ENCODE results near the gene ZBBX. TPM values are rescaled to one million over a fixed set of nuclear protein-coding genes. Genes with fewer than 3 reads are reported as not detected.

The ZBBX gene
- total and polyA plus RNA-seq, 2 of the 8 experiments (the other 6 are each of a cell fraction or from before 2014, with no cell fraction given): 0.17 to 0.84 TPM

GRCh38 chr3:167380004-167380689 is at the start of gene ZBBX (continued):
- TF ChIP-seq CEBPB (IDR thresholded peaks at IDR 0.05; ENCODE audit: low read depth, low read length): no peak; the same call in 1 of the 2 replicates
- TF ChIP-seq ZNF274 (IDR thresholded peaks at IDR 0.05; ENCODE audit: borderline replicate concordance, extremely low read depth, low read length): no peak
- TF ChIP-seq SUZ12 (IDR thresholded peaks at IDR 0.05; ENCODE audit: low read length): no peak
- TF ChIP-seq RNF2 (IDR thresholded peaks at IDR 0.05; ENCODE audit: borderline replicate concordance, low read depth, low read length, missing control alignments, poor library complexity, severe bottlenecking): no peak
- TF ChIP-seq FOSL1 (IDR thresholded peaks at IDR 0.05; ENCODE audit: insufficient read depth, low read depth, low read length): no peak
- TF ChIP-seq POLR2AphosphoS5 (IDR thresholded peaks at IDR 0.05; ENCODE audit: low read depth, low read length): no peak
- no peak for TF ChIP-seq BCL11A (IDR thresholded peaks at IDR 0.05; ENCODE audit: low read depth in 2 of 2, low read length in 2 of 2)
- TF ChIP-seq SIN3A (conservative IDR thresholded peaks at IDR 0.05 in 1 of 2, IDR thresholded peaks at IDR 0.05 in 1 of 2; ENCODE audit: low read depth in 1 of 2, low read length in 2 of 2): peak; percentile 98 to 100
- TF ChIP-seq RBBP5 (IDR thresholded peaks at IDR 0.05; ENCODE audit: borderline replicate concordance, low read depth, low read length): no peak
- no peak for TF ChIP-seq SP4 (IDR thresholded peaks at IDR 0.05; ENCODE audit: low read length)
- no peak for TF ChIP-seq NRF1 (IDR thresholded peaks at IDR 0.05; ENCODE audit: low read depth, low read length)
- no peak for TF ChIP-seq EGR1 (IDR thresholded peaks at IDR 0.05; ENCODE audit: borderline replicate concordance, low read depth, low read length)
- no peak; the same call in 1 of the 2 replicates for TF ChIP-seq E2F6 (IDR thresholded peaks at IDR 0.05)
- TF ChIP-seq TAF1 (IDR thresholded peaks at IDR 0.05; ENCODE audit: low read depth, low read length): no peak; the same call in 1 of the 2 replicates
- no peak for TF ChIP-seq TAF7 (optimal IDR thresholded peaks at IDR 0.05; ENCODE audit: borderline replicate concordance, low read depth, low read length)
- no peak for TF ChIP-seq SIX5 (IDR thresholded peaks at IDR 0.05; ENCODE audit: low read depth, low read length)
- TF ChIP-seq BRCA1 (IDR thresholded peaks at IDR 0.05; ENCODE audit: low read depth, low read length): peak; percentile 74
- 0 out of 2 replicates have a peak, but pooled peaks have one; percentile 2 for TF ChIP-seq ATF3 (IDR thresholded peaks at IDR 0.05; ENCODE audit: insufficient read depth, low read depth, low read length)
- peak in 1 of 2 experiments; percentile 33; a peak in 1 of 3 replicates for TF ChIP-seq POLR2A (IDR thresholded peaks at IDR 0.05; ENCODE audit: control extremely low read depth in 1 of 2, low read depth in 2 of 2, low read length in 2 of 2)
- no peak for TF ChIP-seq POU5F1 (IDR thresholded peaks at IDR 0.05; ENCODE audit: low read depth, low read length)
- no peak for TF ChIP-seq EZH2 (IDR thresholded peaks at IDR 0.05; ENCODE audit: low read depth, low read length, severe bottlenecking)
- peak; percentile 85 for TF ChIP-seq CHD2 (IDR thresholded peaks at IDR 0.05; ENCODE audit: low read length)
- TF ChIP-seq KDM4A (IDR thresholded peaks at IDR 0.05; ENCODE audit: low read depth, low read length, severe bottlenecking): peak; percentile 49
- TF ChIP-seq JUND (IDR thresholded peaks at IDR 0.05; ENCODE audit: low read length): no peak; the same call in 1 of the 2 replicates
